DOHH2 (cell line): Measurements from ENCODE around the gene MPZL3.

Source experiments
- H3F3A ChIP-seq: fragments of 200-600 bp; sonication (generic), shearing (Covaris generic); 2 replicates; pipeline ENCODE4 v1.6.0; 2016; ENCODE audit warnings: antibody characterized with exemption, mild to moderate bottlenecking; ENCODE audit not compliant: control insufficient read depth, insufficient read depth
- H3K27ac ChIP-seq: fragments of 200-600 bp; sonication (generic); 2 replicates; pipeline ENCODE4 v1.5.1; 2014; ENCODE audit warnings: low read depth, mild to moderate bottlenecking, low read length, moderate library complexity
- H3K27me3 ChIP-seq: fragments of 200-600 bp; sonication (generic); 2 replicates; pipeline ENCODE4 v1.6.1; 2014; ENCODE audit warnings: mild to moderate bottlenecking, low read length, mixed read lengths; ENCODE audit not compliant: control insufficient read depth
- H3K36me3 ChIP-seq: fragments of 200-600 bp; sonication (generic); 2 replicates; pipeline ENCODE4 v1.6.1; 2014; ENCODE audit warnings: mild to moderate bottlenecking, low read length, moderate library complexity, mixed read lengths; ENCODE audit not compliant: control insufficient read depth
- H3K4me1 ChIP-seq: fragments of 200-600 bp; sonication (generic); 2 replicates; pipeline ENCODE4 v1.6.1; 2014; ENCODE audit warnings: mild to moderate bottlenecking, low read length, mixed read lengths; ENCODE audit not compliant: control insufficient read depth
- H3K4me2 ChIP-seq: fragments of 200-600 bp; sonication (generic); 2 replicates; pipeline ENCODE4 v1.6.0; 2014; ENCODE audit warnings: mild to moderate bottlenecking, low read length, moderate library complexity
- H3K4me3 ChIP-seq: fragments of 200-600 bp; sonication (generic); 2 replicates; pipeline ENCODE4 v1.5.1; 2014; ENCODE audit warnings: mild to moderate bottlenecking, low read length, mixed read lengths
- H3K79me2 ChIP-seq: fragments of 200-600 bp; sonication (generic); 2 replicates; pipeline ENCODE4 v1.6.1; 2014; ENCODE audit warnings: mild to moderate bottlenecking, low read length, mixed read lengths; ENCODE audit not compliant: control insufficient read depth
- H3K9me2 ChIP-seq: fragments of 200-600 bp; sonication (generic); replicated peaks from 2 replicates; pipeline ENCODE4 v1.6.1; 2014; ENCODE audit warnings: mild to moderate bottlenecking, low read length, mixed read lengths; ENCODE audit not compliant: control insufficient read depth
- H3K9me3 ChIP-seq: fragments of 200-600 bp; sonication (generic); 2 replicates; pipeline ENCODE4 v1.6.1; 2014; ENCODE audit warnings: antibody characterized with exemption, low read length, mixed read lengths; ENCODE audit not compliant: control insufficient read depth, insufficient read depth
- H4K20me1 ChIP-seq: fragments of 200-600 bp; sonication (generic); 2 replicates; pipeline ENCODE4 v1.6.0; 2014; ENCODE audit warnings: low read depth, mild to moderate bottlenecking, antibody characterized with exemption, low read length, moderate library complexity; ENCODE audit not compliant: control insufficient read depth, insufficient read depth
- CTCF ChIP-seq: fragments of 200-600 bp; sonication (generic); IDR thresholded peaks from one replicate; pipeline ENCODE4 v1.5.1; 2014; ENCODE audit warnings: antibody characterized with exemption, mild to moderate bottlenecking, low read depth, low read length; ENCODE audit not compliant: poor library complexity, severe bottlenecking
- EZH2phosphoT487 ChIP-seq: fragments of 200-600 bp; sonication (generic); IDR thresholded peaks from 2 replicates; pipeline ENCODE4 v1.6.1; 2017; ENCODE audit warnings: borderline replicate concordance, mild to moderate bottlenecking, antibody characterized with exemption, low read length, moderate library complexity, mixed read lengths

MPZL3 gene

GRCh38 chr11:118290923-118291322 lies 38.8 kb upstream of the MPZL3 start:
- Histone ChIP-seq H3K79me2 (no peaks in the 10 kb centered on the region), H3K36me3 (no peaks in the 10 kb centered on the region), H3K4me1 (peaks cover 30% of the 10 kb centered on the region), H3K9me3 (no peaks in the 10 kb centered on the region), H3K27ac (no peak overlapping the region), H3K27me3 (no peaks in the 10 kb centered on the region), H3F3A (no peaks in the 10 kb centered on the region; the same call in 1 of the 2 replicates), H3K4me3 (no peak overlapping the region), H3K4me2 (no peak overlapping the region), H4K20me1 (no peaks in the 10 kb centered on the region), H3K9me2 (no peaks in the 10 kb centered on the region)
- TF ChIP-seq EZH2phosphoT487 (no peak), CTCF (peak; percentile 52)

- no peaks in the 10 kb centered on the region for H3K9me2 ChIP-seq
- H3K4me1 ChIP-seq: peaks cover 17% of the 10 kb centered on the region
- no peaks in the 10 kb centered on the region for H4K20me1 ChIP-seq
- no peaks in the 10 kb centered on the region for H3K79me2 ChIP-seq
- no peaks in the 10 kb centered on the region for H3K36me3 ChIP-seq
- no peaks in the 10 kb centered on the region for H3K27me3 ChIP-seq
- no peak overlapping the region for H3K4me3 ChIP-seq
- no peaks in the 10 kb centered on the region for H3K9me3 ChIP-seq
- no peak for TF ChIP-seq CTCF
- TF ChIP-seq EZH2phosphoT487: no peak
- no peak overlapping the region for H3K4me2 ChIP-seq
- no peaks in the 10 kb centered on the region; the same call in 1 of the 2 replicates for H3F3A ChIP-seq
- H3K27ac ChIP-seq: no peak overlapping the region
Measured at GRCh38 chr11:118289401-118289800, 37.2 kb upstream of the MPZL3 start.

- no peaks in the 10 kb centered on the region for H3K79me2 ChIP-seq
- no peak overlapping the region for H3K4me3 ChIP-seq
- TF ChIP-seq CTCF: no peak
- no peak for TF ChIP-seq EZH2phosphoT487
- no peak overlapping the region for H3K27ac ChIP-seq
- H3F3A ChIP-seq: peaks cover 3% of the 10 kb centered on the region
- H4K20me1 ChIP-seq: no peaks in the 10 kb centered on the region
- no peaks in the 10 kb centered on the region for H3K9me2 ChIP-seq
- no peaks in the 10 kb centered on the region for H3K27me3 ChIP-seq
- H3K36me3 ChIP-seq: no peaks in the 10 kb centered on the region
- H3K4me1 ChIP-seq: peaks cover 12% of the 10 kb centered on the region
- no peak overlapping the region for H3K4me2 ChIP-seq
- no peaks in the 10 kb centered on the region for H3K9me3 ChIP-seq
Measured at GRCh38 chr11:118287006-118287405, 34.8 kb upstream of the MPZL3 start.
